ENCODE results near the gene EMILIN2.

- TF ChIP-seq CTCF (conservative IDR thresholded peaks at IDR 0.05; ENCODE audit: low read length), result no peak
- no peak for TF ChIP-seq EZH2phosphoT487 (IDR thresholded peaks at IDR 0.05; ENCODE audit: borderline replicate concordance, low read depth, low read length)
These were observed 50.8 kb downstream of the EMILIN2 start for GRCh38 chr18:2897448-2898185.
